ENCODE results near the gene SHISA7.
"Not testable (repeated sequence)": the region's sequence is repeated elsewhere in the genome, so short reads cannot be mapped to it uniquely, and the experiment has no call there.

- not testable (repeated sequence) for TF ChIP-seq CTCF, POLR2A (IDR thresholded peaks at IDR 0.05)
Measured at GRCh38 chr19:55401390-55401789, 41.7 kb downstream of the SHISA7 start.
